Sigmoid colon (tissue), 4 donors: ENCODE results near the gene SRRM4.

Experiments
- POLR2A ChIP-seq, 2 donors: fragments of 450-650 bp; IDR thresholded peaks; one replicate each; pipeline ENCODE4 v1.6.1; 2016; ENCODE audit warnings: antibody characterized with exemption in 2 of 2, mild to moderate bottlenecking in 2 of 2, moderate library complexity in 2 of 2
- POLR2AphosphoS5 ChIP-seq, 4 donors: sonication (generic); formaldehyde crosslinking; IDR thresholded peaks; one replicate each; pipeline ENCODE4 v1.6.1; 2017; ENCODE audit warnings: antibody characterized with exemption in 4 of 4
- TF ChIP-seq, protein P1 (sequence below), 4 experiments: fragments of 450-650 bp in 3 of 4; fragments of 200-600 bp in 1 of 4; IDR thresholded peaks; one replicate each; pipeline ENCODE4 v1.5.1; 2016 to 2019; ENCODE audit warnings: antibody characterized with exemption in 4 of 4, mild to moderate bottlenecking in 3 of 4, moderate library complexity in 2 of 4

DNA sequence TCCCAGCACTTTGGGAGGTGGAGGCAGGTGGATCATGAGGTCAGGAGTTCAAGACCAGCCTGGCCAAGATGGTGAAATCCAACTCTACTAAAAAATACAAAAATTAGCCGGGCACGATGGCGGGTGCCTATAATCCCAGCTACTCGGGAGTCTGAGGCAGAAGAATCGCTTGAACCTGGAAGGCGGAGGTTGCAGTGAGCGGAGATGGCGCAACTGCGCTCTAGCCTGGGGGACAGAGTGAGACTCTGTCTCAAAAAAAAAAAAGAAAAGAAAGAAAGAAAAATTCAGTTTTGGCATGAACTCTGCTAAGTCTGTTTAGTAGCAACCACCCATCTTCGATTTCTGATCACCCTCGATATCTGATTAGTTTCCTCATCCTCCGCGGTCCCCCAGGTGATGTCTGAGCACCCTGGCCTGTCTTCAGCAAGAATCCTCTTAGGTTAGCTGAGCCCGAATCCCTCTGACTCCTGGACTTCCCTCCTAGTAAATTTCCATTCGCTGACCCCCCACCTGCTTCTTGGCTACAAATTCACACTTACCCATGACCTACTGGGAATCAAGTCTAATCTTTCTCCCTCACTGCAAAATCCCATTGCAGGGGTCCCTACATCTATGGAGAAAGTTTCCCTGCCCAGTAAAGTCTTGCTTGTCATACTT lies 196.5 kb downstream of the SRRM4 start:
- TF ChIP-seq, protein P1, sequence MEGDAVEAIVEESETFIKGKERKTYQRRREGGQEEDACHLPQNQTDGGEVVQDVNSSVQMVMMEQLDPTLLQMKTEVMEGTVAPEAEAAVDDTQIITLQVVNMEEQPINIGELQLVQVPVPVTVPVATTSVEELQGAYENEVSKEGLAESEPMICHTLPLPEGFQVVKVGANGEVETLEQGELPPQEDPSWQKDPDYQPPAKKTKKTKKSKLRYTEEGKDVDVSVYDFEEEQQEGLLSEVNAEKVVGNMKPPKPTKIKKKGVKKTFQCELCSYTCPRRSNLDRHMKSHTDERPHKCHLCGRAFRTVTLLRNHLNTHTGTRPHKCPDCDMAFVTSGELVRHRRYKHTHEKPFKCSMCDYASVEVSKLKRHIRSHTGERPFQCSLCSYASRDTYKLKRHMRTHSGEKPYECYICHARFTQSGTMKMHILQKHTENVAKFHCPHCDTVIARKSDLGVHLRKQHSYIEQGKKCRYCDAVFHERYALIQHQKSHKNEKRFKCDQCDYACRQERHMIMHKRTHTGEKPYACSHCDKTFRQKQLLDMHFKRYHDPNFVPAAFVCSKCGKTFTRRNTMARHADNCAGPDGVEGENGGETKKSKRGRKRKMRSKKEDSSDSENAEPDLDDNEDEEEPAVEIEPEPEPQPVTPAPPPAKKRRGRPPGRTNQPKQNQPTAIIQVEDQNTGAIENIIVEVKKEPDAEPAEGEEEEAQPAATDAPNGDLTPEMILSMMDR (IDR thresholded peaks at IDR 0.05) = no peak
- no peak for TF ChIP-seq POLR2A (IDR thresholded peaks at IDR 0.05)
- peak in 3 of 4 donors; percentile 9 to 54 (median 45) for TF ChIP-seq POLR2AphosphoS5 (IDR thresholded peaks at IDR 0.05)
